Astrocyte of the cerebellum (primary cell): ENCODE measurements around the gene NBPF8.
"Not testable (repeated sequence)": the region's sequence is repeated elsewhere in the genome, so short reads cannot be mapped to it uniquely, and the experiment has no call there.

Source experiments
- DNase-seq: peaks from one replicate; pipeline ENCODE4 v3.0.0-alpha.2; 2011; ENCODE audit warnings: low read depth
- H3K4me3 ChIP-seq: 2 replicates; pipeline ENCODE4 v1.5.1; 2011; ENCODE audit warnings: mild to moderate bottlenecking, low read depth, low read length, moderate library complexity
- in situ Hi-C: cut with HindIII; loops from 2 replicates; pipeline ENCODE4 v1.10.0; 2017; ENCODE audit warnings: low sequenced_read_pairs

NBPF8 gene, protein sequence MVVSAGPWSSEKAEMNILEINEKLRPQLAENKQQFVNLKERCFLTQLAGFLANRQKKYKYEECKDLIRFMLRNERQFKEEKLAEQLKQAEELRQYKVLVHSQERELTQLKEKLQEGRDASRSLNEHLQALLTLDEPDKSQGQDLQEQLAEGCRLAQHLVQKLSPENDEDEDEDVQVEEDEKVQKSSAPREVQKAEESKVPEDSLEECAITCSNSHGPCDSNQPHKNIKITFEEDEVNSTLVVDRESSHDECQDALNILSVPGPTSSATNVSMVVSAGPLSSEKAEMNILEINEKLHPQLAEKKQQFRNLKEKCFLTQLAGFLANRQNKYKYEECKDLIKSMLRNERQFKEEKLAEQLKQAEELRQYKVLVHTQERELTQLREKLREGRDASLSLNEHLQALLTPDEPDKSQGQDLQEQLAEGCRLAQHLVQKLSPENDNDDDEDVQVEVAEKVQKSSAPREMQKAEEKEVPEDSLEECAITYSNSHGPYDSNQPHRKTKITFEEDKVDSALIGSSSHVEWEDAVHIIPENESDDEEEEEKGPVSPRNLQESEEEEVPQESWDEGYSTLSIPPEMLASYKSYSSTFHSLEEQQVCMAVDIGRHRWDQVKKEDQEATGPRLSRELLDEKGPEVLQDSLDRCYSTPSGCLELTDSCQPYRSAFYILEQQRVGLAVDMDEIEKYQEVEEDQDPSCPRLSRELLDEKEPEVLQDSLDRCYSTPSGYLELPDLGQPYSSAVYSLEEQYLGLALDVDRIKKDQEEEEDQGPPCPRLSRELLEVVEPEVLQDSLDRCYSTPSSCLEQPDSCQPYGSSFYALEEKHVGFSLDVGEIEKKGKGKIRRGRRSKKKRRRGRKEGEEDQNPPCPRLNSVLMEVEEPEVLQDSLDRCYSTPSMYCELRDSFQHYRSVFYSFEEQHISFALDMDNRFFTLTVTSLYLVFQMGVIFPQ

DNA sequence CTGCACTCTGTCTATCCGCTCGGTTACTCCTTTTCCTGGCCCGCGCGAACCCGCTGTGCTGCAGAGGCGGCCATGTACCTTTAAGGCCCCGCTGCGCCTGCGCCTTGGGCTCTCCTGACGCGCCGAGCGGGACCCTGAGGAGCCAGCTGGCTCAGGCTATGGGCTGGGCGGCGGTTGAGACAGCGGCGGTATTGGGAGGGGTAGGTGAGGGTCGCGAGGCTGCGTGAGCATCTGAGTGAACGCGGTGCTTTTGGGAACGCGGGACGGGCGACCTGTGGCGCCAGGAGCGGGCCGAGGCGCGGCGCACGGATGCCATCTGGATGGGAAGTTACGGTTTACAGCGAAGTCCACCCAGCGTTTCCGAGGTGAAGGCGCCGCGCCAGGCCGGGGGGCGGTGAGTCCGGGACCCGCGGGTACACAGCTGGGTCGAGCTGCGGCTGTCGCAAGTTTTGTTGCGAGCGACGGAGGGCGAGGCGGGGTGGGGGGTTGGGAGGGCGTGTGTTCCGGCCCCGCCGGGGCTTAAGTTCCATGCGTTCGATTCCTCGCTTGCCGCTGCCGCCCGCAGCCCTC is at the start of gene NBPF8:
Gene NBPF8, plus strand, starts transcription at position 125 of the 570 bp plus-strand sequence. CDS start 21,488 bp downstream, outside the sequence.
- peak; percentile 1 for DNase-seq
- H3K4me3 ChIP-seq: peak within 1 kb of the TSS; percentile 53
- in situ Hi-C loops: not testable (repeated sequence)

DNA sequence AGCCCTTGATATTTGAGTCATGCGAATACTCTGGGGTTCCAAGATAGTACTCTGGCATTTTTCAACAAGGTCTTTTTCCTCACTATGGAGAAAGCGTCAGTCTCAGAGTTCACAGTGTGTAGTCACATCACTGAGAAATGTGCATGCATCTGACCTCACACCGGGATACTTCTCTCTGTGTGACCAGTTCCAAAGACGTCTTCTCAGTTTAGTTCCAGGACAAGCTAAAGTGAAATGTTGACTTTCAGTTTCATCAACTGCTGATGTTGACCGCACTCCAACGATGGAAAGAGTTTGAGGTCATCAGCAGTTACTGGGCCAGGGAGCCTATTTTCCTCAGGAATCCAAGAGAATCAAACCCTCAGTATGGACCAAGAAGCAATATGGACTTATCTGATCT is 47.1 kb upstream of the NBPF8 start:
- in situ Hi-C loops, DNase-seq, H3K4me3 ChIP-seq: not testable (repeated sequence)

DNA sequence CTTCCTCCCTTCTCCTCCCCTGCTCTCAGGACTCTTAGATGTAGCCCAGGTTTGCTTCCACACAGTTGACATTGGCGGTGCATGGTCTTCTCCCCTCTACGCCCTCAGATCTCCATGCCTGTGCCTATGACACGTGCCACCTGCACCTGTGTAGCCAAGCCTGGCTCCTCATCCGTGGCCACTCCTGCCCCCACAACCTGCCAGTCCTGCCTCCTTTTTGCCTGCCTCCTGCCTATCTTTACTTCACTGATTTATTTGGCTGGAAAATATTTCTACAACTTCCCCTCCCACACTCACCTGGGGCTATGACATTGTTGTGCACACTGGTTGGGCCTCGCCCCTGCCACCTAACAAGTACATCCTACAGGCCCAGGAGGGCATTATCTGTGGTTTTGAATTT is 28.2 kb upstream of the NBPF8 start:
- DNase-seq, in situ Hi-C loops, H3K4me3 ChIP-seq: not testable (repeated sequence)

DNA sequence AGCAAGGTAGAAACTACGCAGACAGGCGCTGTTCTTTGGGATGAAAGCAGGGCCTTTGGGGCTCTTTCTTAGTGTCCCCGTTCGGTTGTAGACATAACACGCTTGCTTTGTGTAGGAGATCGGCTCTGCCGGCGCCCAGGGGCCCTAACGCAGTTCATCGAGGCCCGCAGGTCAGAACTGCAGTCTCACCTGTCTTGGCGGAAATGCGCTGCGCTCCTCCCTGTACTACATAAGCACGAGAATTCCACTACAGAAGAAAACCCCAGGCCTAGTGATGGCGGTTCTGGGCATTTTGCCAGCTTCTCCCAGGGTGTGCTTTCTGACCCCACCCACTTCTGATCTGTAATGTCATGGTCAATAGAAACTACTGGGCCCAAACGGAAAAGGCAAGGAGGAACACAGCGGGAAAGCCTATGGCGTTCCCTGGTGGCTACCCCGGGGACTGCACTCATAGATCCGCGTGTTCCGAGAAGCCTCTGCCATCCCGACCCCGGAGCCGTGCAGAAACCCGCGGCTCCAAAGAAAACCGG is 26.2 kb upstream of the NBPF8 start:
- peak; percentile 16 for DNase-seq
- in situ Hi-C loops, H3K4me3 ChIP-seq: not testable (repeated sequence)

DNA sequence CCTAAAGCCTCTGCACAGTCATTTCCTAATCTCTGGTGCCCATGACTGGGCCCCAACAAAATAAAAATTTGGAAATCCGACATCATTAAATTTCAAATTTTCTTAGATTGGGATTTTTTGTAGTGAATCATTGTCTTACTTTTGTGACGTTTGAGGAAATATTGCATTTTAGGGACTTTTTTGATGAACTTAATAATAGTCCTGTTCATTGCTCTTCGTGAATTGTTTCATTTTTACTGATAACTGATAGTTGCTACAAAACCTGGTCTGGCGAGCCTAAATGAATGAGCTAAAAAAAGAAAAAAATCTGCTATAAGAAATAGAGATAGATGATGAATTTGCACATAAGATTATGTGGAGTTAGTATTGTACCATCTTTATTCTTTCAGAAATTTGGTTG is 23.5 kb upstream of the NBPF8 start:
- in situ Hi-C loops, DNase-seq: not testable (repeated sequence)

DNA sequence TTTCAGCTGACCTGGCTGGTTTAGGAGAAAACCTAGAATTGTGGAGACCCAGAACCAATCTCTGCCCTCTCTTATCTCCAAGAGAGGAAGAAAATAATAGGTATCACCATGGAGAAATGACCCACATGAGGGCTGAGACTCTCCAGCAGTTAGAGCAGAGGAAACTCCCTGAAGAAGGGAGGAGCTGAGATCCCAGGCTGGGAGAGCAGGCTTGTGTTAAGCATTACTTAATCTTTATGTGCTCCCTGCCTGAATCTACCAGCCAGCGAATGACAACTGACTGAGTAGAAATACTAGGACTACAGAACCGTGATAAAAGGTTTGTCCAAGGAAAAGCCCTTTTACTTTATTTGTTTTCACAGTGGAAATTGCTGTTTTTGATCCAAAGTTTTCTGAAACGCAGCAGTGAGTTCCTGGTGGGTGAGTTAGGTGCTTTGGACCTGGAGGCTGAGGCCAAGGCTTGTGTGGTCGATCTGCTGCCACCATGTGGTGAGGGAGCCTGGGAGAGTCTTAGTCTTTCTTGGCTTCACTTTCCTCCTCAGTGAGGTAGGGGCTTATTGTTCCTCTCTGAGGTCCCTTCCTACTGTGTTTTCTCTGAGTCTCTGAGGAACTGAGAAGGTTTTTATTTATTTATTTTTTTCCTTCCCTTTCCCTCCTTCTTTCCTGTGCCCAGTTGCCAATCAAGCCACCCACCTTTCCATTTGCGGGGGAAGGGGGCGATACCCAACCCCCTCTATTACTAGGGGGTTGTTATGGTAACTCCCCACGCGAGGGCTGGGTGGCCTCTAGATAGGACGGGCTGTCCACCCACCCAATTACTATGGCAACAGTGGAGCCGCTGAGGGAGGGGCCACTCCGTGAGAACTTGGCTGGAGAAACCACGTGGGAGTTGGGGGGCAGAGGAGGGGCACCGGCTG is 21.3 kb upstream of the NBPF8 start:
- in situ Hi-C loops, H3K4me3 ChIP-seq: not testable (repeated sequence)

More for the DNA sequence above, 23.5 kb upstream of the NBPF8 start:
- not testable (repeated sequence) for H3K4me3 ChIP-seq

DNA sequence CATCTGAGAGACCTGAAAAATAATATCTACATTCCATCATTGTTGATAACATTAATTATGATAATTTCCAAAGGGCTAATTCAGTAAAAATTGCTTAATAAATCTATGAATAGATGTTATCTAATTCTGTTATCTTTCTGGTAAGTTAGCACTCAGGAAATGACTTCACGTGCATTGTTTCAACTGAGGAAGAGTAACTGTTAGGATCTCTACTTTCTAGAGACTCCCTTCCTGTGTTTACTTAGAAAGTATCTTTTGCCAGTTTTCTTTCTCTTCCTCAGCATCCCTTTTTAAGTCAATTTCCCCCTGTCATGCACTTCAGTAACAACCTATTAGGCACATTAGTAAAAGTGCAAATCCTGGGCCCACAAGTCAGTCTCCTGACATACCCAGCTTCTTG is 9.5 kb upstream of the NBPF8 start:
- H3K4me3 ChIP-seq, DNase-seq, in situ Hi-C loops: not testable (repeated sequence)

More for the DNA sequence above, 21.3 kb upstream of the NBPF8 start:
- DNase-seq: not testable (repeated sequence)

DNA sequence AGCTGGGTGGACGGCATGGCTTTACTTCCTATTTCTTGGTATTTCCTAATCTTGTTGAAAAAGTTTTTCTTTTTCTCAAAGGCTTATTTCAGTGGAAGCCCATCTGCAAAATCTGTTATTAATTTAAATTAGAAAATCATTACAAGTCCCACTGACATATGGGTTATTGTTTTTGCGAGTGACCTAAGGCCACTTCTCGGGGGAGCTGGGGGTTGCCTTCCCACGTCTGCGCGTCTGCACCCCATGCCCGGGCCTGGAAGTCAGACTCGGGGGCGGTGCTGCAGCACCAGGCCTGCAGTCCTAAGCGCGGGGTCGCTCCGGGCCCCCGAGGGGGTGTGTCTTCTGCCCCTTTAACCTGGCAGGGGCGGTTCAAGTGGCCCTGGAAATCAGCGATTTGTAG is 384 bp upstream of the NBPF8 start:
- peak overlapping the region; percentile 53 for H3K4me3 ChIP-seq
- DNase-seq, in situ Hi-C loops: not testable (repeated sequence)

DNA sequence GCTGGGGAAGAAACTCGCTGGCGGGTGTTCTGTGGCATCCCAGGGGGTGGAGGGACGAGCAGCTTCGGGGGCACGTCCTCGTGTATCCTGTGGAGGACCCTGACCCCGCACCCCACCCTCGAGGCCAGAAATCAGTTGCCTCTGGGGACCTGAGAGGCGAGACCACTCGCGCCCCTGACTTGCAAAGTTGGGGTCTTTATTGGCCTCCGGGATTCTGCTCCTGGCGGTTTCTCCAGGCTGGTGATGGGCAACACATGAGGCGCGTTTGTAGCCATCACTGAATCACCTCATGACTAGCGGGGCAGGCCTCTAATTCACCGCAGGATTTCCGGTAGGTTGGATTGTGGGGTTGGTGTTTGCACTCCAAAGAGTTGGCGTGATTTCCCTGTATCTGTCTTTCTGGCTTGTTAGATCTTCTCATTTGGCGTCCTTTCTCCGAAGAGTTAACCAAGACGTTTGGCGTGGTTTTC is 692 bp downstream of the NBPF8 start:
- peak overlapping the region; percentile 53 for H3K4me3 ChIP-seq
- DNase-seq: peak; percentile 35
- in situ Hi-C loops: not testable (repeated sequence)

DNA sequence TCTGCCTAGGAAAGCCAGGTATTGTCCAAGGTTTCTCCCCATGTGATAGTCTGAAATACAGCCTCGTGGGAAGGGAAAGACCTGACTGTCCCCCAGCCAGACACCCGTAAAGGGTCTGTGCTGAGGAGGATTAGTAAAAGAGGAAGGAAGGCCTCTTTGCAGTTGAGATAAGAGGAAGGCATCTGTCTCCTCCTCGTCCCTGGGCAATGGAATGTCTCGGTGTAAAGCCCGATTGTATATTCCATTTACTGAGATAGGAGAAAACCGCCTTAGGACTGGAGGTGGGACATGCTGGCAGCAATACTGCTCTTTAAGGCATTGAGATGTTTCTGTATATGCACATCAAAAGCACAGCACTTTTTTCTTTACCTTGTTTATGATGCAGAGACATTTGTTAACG is 10.2 kb downstream of the NBPF8 start:
- DNase-seq, H3K4me3 ChIP-seq, in situ Hi-C loops: not testable (repeated sequence)

DNA sequence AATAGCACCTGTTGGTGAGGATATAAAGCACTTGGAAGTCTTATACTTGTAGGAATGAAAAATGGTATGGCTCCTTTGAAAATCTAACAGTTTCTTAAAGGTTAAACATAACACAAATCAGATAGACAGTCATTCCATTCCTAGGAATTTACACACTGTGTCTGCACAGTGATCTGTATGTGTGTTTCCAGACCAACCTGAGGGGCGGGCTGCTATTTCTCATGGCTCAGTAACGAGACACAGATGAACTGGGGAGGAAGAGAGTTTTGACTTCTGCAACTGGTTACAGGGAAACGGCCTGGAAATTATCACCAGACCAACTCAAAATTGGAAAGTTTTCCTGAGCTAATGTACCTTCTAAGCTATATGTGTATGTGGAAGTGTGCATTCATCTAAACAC is 16.8 kb downstream of the NBPF8 start:
- DNase-seq, in situ Hi-C loops, H3K4me3 ChIP-seq: not testable (repeated sequence)

DNA sequence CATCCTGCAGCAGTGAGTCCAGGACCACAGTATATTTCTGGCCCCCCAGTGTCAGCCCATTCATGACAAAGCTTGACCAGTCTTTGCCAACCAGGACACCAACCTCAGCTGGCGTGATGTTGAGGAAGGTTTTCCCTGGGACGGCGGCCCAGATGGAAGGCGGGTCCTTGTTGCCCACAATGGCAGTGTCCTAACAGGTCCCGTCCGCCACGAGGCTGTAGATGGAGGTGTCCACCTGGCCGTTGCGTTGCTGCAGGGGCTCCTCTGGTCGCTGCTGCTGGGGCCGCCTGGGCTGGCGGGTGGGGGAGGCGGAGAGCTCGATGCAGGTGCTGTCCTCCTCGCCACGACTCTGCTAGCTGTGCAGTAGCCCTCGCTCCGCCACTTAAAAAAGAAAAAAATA is 19.0 kb downstream of the NBPF8 start:
- H3K4me3 ChIP-seq, in situ Hi-C loops, DNase-seq: not testable (repeated sequence)

DNA sequence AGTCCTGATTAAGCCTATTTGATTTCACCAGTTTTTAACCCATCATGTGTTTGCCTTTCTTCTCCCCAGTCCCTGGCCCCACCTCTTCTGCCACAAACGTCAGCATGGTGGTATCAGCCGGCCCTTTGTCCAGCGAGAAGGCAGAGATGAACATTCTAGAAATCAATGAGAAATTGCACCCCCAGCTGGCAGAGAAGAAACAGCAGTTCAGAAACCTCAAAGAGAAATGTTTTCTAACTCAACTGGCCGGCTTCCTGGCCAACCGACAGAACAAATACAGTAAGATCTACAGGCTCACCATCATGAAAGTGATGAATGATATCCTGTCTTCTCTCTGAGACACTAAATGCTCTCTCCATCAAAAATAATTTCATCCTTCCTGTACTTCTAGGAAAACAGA is 34.3 kb downstream of the NBPF8 start:
- in situ Hi-C loops, DNase-seq, H3K4me3 ChIP-seq: not testable (repeated sequence)
